SW480 (cell line): Measurements from ENCODE around the gene COL4A2.

Source experiments
- DNase-seq: peaks from one replicate; pipeline ENCODE4 v3.0.0-alpha.2; 2016; ENCODE audit warnings: low spot score

Gene COL4A2

DNA sequence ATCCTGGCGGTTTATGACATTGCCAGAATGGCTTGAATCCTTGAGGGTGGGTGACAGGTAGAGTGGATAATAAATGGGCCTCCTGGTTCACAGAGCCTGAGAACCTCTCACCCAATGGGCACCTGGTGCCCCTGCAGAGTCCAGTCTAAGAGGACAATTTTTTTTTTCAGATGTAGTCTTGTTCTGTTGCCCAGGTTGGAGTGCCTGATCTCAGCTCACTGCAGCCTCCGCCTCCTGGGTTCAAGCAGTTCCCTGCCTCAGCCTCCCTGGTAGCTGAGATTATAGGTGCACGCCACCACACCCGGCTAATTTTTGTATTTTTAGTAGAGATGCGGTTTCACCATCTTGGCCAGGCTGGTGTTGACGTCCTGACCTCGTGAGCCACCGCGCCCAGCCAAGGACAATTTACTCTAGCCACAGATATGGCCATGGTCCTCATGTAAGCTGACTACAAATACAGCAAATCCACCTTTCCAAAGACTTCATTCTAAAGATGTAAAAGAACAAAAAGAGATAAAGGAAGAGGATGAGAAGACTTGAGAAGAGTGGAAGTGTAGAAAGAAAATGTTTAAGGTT lies 33.0 kb downstream of the COL4A2 start:
- no peak for DNase-seq

GRCh38 chr13:110340812-110341444 lies 33.8 kb downstream of the COL4A2 start:
- DNase-seq: no peak

GRCh38 chr13:110341445-110342244 lies 34.6 kb downstream of the COL4A2 start:
- no peak for DNase-seq

DNA sequence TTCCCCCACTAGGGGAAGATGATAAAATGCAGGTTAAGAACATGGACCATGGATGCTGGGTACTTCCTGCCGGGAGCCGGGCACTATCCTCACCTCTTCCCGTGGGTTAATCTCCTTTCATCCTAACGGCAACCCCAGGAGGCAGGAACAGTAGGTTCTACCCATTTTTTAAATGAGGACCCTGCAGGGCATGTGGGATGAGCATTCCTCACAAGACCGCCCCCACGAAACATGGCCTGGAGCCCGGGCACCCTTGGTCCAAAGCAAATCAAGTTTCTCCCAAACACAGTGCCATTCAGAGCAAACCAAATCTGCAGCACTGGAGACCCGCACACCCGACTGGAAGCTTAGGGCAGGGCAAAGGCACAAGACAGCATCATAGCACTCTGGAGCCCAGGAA lies 35.4 kb downstream of the COL4A2 start:
- DNase-seq: no peak

GRCh38 chr13:110343241-110343865 lies 36.3 kb downstream of the COL4A2 start:
- peak; percentile 44 for DNase-seq

DNA sequence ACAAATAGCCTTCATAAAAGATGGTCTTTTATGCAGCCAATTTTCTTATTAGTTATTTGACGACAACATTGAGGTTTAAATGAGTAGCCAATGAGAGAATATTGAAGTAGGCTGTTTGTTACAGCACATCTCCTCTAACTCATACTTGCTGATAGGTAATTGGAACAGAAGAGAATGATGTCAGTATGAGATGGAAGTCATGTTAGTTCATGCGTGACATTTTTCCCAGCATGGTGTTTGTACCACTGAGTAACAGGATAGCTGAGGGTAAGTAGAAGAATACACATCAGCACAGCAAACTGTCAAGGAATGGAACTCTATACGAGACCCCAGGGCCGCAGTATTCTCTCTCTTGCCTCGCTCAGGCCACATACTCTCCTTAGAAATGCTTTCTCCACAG lies 37.2 kb downstream of the COL4A2 start:
- DNase-seq: no peak

GRCh38 chr13:110345266-110345665 lies 38.2 kb downstream of the COL4A2 start:
- DNase-seq: no peak

DNA sequence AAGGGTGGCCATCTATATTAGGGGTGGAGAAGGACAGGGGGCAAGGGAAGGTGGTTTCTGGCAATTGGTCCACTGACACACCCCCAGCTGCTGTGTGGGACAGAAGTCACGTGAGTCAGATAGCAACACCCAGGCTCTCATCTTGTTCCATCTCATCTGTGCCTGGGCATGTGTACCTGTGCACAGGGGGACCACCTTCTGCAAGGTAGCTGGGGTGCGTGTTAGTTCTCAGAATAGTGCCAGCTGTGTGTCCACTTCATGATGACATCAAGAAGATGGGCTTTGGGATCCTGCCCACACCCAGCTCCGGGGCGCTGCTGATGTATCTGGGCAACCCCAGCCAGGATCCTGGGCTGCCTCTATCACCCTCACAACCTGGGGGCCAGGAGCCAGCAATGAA lies 38.6 kb downstream of the COL4A2 start:
- no peak for DNase-seq

DNA sequence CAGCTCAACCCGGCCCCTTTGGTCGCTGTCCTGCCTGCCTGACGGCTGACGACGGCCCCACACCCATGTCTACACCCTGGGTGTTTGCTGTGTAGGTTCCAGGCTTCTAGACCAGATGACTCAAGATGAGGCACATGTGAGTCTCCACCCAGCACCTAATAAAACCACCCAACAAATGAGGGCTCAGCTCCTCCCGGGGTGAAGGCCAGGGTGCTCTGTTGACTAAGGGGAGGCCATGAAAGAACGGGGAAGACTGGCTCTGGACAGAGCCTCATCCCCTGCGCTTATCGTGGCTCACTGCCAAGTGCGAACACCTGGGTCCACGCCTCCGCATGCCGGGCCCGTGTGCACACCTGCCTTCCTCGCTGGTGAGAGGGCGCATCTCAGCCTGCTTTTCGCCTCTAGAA lies 39.6 kb downstream of the COL4A2 start:
- DNase-seq: peak; percentile 38

DNA sequence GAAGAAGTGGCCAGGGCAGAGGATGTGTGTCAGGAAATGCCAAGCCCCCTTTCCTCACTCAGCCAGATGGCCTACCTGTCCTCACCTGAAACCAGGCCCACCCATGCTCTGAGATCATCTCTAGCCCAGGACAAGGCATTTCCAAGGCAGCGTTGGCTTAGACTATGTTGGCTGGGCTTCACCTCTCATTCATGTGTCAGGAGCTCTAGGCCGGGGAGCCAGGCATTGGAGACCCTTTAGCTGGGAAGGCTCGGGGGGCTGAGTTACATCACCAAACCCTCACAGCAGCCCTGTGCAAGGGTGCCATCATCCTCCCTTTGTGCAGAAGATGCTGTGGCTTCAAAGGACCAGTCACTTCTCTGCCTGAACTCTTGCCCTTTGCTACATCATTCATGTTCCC lies 40.0 kb downstream of the COL4A2 start:
- no peak for DNase-seq

GRCh38 chr13:110347535-110348308 lies 40.6 kb downstream of the COL4A2 start:
- peak; percentile 81 for DNase-seq

- no peak for DNase-seq
Observed at GRCh38 chr13:110348309-110349105, 41.4 kb downstream of the COL4A2 start.

DNA sequence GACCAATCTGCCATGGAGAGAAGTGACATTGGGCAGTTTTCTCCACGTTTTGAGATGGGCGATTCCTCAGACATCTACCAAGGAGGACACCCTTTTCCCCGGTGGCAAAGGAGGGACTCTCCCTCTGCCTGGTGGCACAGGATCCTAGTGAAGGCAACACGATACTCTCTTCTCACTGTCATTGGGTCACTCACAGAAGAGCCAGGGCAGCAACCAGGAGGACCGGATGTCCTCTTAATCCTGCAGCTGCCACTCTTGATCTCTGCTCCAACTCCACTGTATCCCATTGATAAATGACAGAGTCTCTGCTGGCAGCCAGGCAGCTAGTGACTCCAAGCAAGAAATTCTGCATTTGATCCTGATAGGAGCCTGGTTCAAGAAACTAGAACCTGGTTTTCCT lies 42.2 kb downstream of the COL4A2 start:
- DNase-seq: no peak

DNA sequence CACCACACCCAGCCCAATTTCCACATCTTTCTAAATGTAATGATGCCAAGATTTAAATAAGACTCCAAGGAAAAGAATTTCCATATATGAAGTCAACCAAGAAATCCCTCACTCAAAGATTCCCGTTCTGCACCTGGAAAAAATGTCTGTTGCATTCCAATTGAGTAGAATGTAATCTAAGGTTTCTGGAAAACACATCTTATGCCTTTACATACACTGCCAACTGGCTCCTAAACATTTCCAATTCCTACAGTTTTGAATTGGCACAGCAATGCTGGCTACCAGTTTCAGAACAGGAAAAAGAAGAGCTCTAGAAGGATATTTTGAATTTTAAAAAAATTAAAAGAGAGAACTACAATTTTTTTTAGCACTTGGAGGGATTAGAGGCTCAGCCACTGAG lies 43.0 kb downstream of the COL4A2 start:
- no peak for DNase-seq

DNA sequence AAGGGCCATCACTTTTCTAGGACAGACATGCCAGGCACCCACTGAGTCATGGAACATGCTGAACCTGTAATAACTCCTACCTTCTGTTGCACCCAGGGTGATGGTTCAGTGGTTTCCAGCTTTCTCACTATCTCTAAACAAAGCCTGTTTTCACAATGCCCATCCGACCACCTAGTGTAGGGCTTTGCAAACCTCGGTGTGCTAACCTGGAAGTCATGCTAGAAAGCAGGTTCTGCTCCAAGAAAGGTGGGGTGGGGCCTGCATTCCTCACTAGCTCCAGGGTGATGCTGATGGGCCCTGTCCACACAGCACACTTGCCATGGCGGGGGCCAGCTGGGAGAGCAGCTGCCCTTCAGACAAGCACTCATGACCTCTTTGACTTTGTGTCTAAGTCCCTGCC lies 43.4 kb downstream of the COL4A2 start:
- DNase-seq: no peak

- no peak for DNase-seq
Observed at GRCh38 chr13:110351636-110352420, 44.7 kb downstream of the COL4A2 start.

- DNase-seq: no peak
Observed at GRCh38 chr13:110352735-110353134, 45.7 kb downstream of the COL4A2 start.

DNA sequence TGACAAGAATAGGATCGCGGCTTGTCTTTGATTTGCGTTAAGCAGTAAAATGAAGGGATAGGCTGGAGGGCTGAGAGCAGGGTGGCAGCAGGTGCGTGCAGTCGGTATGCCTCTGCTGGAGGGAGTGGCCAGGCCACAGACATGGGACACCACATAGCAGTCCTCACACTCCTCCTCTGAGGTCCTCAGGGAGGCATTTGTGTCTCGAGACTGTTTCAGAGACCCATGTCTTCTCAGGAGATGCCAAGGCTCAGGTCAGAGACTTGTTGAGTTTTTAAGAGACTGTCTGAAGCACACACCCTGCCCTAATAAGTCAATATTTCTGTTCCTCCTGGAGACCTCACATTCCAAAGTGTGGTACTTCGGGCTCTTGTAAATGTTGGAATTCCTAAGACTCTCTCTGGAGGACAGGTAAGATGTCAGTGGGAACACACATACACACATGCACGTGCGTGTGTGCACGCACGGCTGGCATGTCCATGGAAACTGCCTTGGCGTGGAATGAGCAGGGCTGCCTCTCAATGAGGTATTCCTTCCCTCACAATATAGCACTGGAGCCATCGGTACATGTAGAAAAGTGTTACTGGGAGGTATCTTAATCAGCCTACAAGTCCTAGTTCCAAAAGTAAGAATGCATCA lies 46.4 kb downstream of the COL4A2 start:
- peak; percentile 28 for DNase-seq

DNA sequence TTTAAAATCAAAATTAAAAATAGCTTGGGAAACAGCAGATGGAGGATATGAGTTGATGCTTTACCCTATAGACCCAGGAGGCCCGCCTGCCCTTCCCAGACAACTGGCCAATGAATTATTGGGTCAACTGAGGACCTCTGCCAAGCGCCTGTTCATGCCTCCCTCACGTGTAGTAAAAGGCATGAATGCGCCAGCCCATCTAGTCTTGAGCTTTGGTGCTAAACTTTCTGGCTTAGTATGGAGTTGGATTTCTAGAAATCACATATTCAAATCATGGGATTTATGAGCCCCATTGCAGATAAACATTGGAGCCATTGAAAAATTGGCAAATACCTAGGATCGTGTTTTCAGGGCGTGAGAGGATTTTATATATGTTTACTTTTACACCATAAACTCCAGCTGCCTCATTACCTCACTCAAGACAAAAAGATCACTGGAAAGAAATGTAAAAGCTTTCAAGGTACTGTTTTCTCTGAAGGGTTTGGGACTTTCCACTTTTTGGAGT lies 47.1 kb downstream of the COL4A2 start:
- DNase-seq: no peak
